Endodermal cell (in vitro differentiated cells): ENCODE results near the gene RNPEPL1. TPM values are rescaled to one million over a fixed set of nuclear protein-coding genes. Genes with fewer than 3 reads are reported as not detected.

Source experiments
- DNase-seq: peaks from one replicate; pipeline ENCODE4 v3.0.0-alpha.2; 2017
- H3K27ac ChIP-seq: 2 replicates; pipeline ENCODE4 v1.5.1; 2013; ENCODE audit warnings: mild to moderate bottlenecking, low read depth, low read length, moderate library complexity
- H3K27me3 ChIP-seq: 2 replicates; pipeline ENCODE4 v1.6.1; 2013; ENCODE audit warnings: mild to moderate bottlenecking, low read length, moderate library complexity; ENCODE audit not compliant: insufficient read depth, control insufficient read depth, poor library complexity, severe bottlenecking
- H3K36me3 ChIP-seq: 2 replicates; pipeline ENCODE4 v1.7.0; 2013; ENCODE audit warnings: mild to moderate bottlenecking, low read length, moderate library complexity; ENCODE audit not compliant: control insufficient read depth, insufficient read depth
- H3K4me1 ChIP-seq: one replicate; pipeline ENCODE4 v1.7.0; 2013; ENCODE audit warnings: low read length; ENCODE audit not compliant: control insufficient read depth, insufficient read depth
- H3K4me3 ChIP-seq: 2 replicates; pipeline ENCODE4 v1.5.1; 2013; ENCODE audit warnings: mild to moderate bottlenecking, low read length, moderate library complexity
- H3K9ac ChIP-seq: 2 replicates; pipeline ENCODE4 v1.6.1; 2013; ENCODE audit warnings: mild to moderate bottlenecking, low read length, moderate library complexity; ENCODE audit not compliant: poor library complexity, severe bottlenecking; ENCODE audit errors: extremely low read depth
- H3K9me3 ChIP-seq: 2 replicates; pipeline ENCODE4 v1.6.1; 2013; ENCODE audit warnings: mild to moderate bottlenecking, low read length, moderate library complexity; ENCODE audit not compliant: control insufficient read depth
- H3K27ac Mint-ChIP-seq: 2 replicates; pipeline ENCODE4 v1.8.0; 2020; ENCODE audit warnings: mixed read lengths
- H3K27me3 Mint-ChIP-seq: 2 replicates; pipeline ENCODE4 v1.8.0; 2021; ENCODE audit warnings: mild to moderate bottlenecking, mixed read lengths; ENCODE audit not compliant: insufficient read depth
- H3K36me3 Mint-ChIP-seq: 2 replicates; pipeline ENCODE4 v1.8.0; 2020; ENCODE audit warnings: low read depth, mixed read lengths
- H3K4me1 Mint-ChIP-seq: 2 replicates; pipeline ENCODE4 v1.8.0; 2020; ENCODE audit warnings: mixed read lengths
- H3K4me3 Mint-ChIP-seq: 2 replicates; pipeline ENCODE4 v1.8.0; 2020; ENCODE audit warnings: mild to moderate bottlenecking, moderate library complexity, mixed read lengths
- H3K9me3 Mint-ChIP-seq: 2 replicates; pipeline ENCODE4 v1.8.0; 2020; ENCODE audit warnings: mild to moderate bottlenecking, mixed read lengths
- CTCF ChIP-seq: fragments of 200-600 bp; sonication (generic); conservative IDR thresholded peaks from 2 replicates; pipeline ENCODE4 v1.5.0; 2021; ENCODE audit warnings: antibody characterized with exemption, mild to moderate bottlenecking
- WGBS, 2 experiments: methylation state at CpG; one replicate each; pipeline versions ENCODE4 v1.1.5 to v1.1.7; 2013; ENCODE audit warnings: missing lambda C conversion rate in 2 of 2, mixed read lengths in 1 of 2; ENCODE audit not compliant: insufficient coverage in 1 of 2, insufficient read length in 1 of 2; 5-methylcytosine and 5-hydroxymethylcytosine counted together
- total RNA-seq, 2 donors: library from RNA; stranded (reverse); fragmentation: NEBNext Ultra II Directional in 1 of 2; extraction: Animal tissue kit (Norgen Biotek cat#: 25700) in 1 of 2; gene quantifications; 2 replicates in 1 of 2; 3 replicates in 1 of 2; pipeline ENCODE4 v1.2.1, GENCODE V29; 2021

RNPEPL1 gene
- total RNA-seq, 2 donors from 2014 or later, result 38.4 to 52.4 TPM

- peaks cover 15% of the 10 kb centered on the region for H3K4me1 ChIP-seq
- Mint-ChIP-seq H3K36me3 (no peaks in the 10 kb centered on the region), H3K27ac (no peak overlapping the region), H3K27me3 (peaks cover 17% of the 10 kb centered on the region), H3K9me3 (no peaks in the 10 kb centered on the region), H3K4me3 (no peak overlapping the region), H3K4me1 (peaks cover 7% of the 10 kb centered on the region)
- H3K27me3 ChIP-seq, result peaks cover 11% of the 10 kb centered on the region
- H3K9me3 ChIP-seq, result no peaks in the 10 kb centered on the region
- WGBS, 2 experiments, result 92 to 96% methylated on average over 7 to 18 of the region's 18 CpGs
- no peak overlapping the region for H3K27ac ChIP-seq
- no peak overlapping the region for H3K9ac ChIP-seq
- DNase-seq, result no peak
- TF ChIP-seq CTCF, result no peak
- H3K36me3 ChIP-seq, result no peaks in the 10 kb centered on the region
- H3K4me3 ChIP-seq, result no peak overlapping the region
Measured at GRCh38 chr2:240571314-240571973, 3.2 kb downstream of the RNPEPL1 start.

GRCh38 chr2:240572141-240573031 lies 4.1 kb downstream of the RNPEPL1 start:
- Histone ChIP-seq H3K9ac (no peak overlapping the region), H3K36me3 (no peaks in the 10 kb centered on the region), H3K9me3 (no peaks in the 10 kb centered on the region), H3K4me1 (peaks cover 7% of the 10 kb centered on the region), H3K27ac (no peak overlapping the region), H3K4me3 (no peak overlapping the region), H3K27me3 (peaks cover 2% of the 10 kb centered on the region)
- H3K9me3 Mint-ChIP-seq, result no peaks in the 10 kb centered on the region
- no peak for TF ChIP-seq CTCF
- peaks cover 9% of the 10 kb centered on the region for H3K27me3 Mint-ChIP-seq
- H3K27ac Mint-ChIP-seq, result no peak overlapping the region
- H3K4me3 Mint-ChIP-seq, result no peak overlapping the region
- WGBS, 2 experiments, result 93 to 95% methylated on average over 24 to 30 of the region's 30 CpGs
- H3K4me1 Mint-ChIP-seq, result peaks cover 5% of the 10 kb centered on the region
- no peak for DNase-seq
- H3K36me3 Mint-ChIP-seq, result no peaks in the 10 kb centered on the region

- no peaks in the 10 kb centered on the region for H3K27me3 ChIP-seq
- H3K4me1 Mint-ChIP-seq, result peaks cover 1% of the 10 kb centered on the region
- H3K9me3 ChIP-seq, result no peaks in the 10 kb centered on the region
- no peaks in the 10 kb centered on the region for H3K9me3 Mint-ChIP-seq
- H3K4me3 Mint-ChIP-seq, result no peak overlapping the region
- H3K4me3 ChIP-seq, result no peak overlapping the region
- no peak overlapping the region for H3K27ac ChIP-seq
- no peak overlapping the region for H3K9ac ChIP-seq
- H3K36me3 ChIP-seq, result no peaks in the 10 kb centered on the region
- WGBS, 2 experiments, result 89 to 90% methylated on average over 9 to 20 of the region's 20 CpGs
- no peak for TF ChIP-seq CTCF
- no peaks in the 10 kb centered on the region for H3K36me3 Mint-ChIP-seq
- no peak for DNase-seq
- H3K27ac Mint-ChIP-seq, result no peak overlapping the region
- peaks cover 3% of the 10 kb centered on the region for H3K4me1 ChIP-seq
- peaks cover 4% of the 10 kb centered on the region for H3K27me3 Mint-ChIP-seq
Measured at GRCh38 chr2:240573071-240573515, 4.8 kb downstream of the RNPEPL1 start.
